CD4-positive, alpha-beta T cell (primary cell): ENCODE data around the gene TDO2. TPM values are rescaled to one million over a fixed set of nuclear protein-coding genes. Genes with fewer than 3 reads are reported as not detected.

ENCODE experiments used
- ATAC-seq: fragments of 200-7000 bp; cut with Tn5 transposase; one replicate; pipeline ENCODE4 v1.10.0; 2022; ENCODE audit warnings: mild to moderate bottlenecking; ENCODE audit not compliant: poor library complexity
- CTCF ChIA-PET: fragments of 350-600 bp; sonication (Branson Sonifier 250); formaldehyde crosslinking; loops from one replicate; lab custom pipeline; 2021; ENCODE audit warnings: antibody characterized with exemption, inconsistent platforms; lab: Charles Lee
- POLR2A ChIA-PET: fragments of 350-600 bp; sonication (Branson Sonifier 250); formaldehyde crosslinking; loops from one replicate; lab custom pipeline; 2021; ENCODE audit warnings: antibody characterized with exemption, inconsistent platforms; lab: Charles Lee
- DNase-seq, 14 experiments: peaks; one replicate each; pipeline ENCODE4 v3.0.0-alpha.2; 2013 to 2020; ENCODE audit warnings: mixed read lengths in 2 of 14
- H3K27ac ChIP-seq, 2 donors: one replicate each; pipeline versions ENCODE4 v1.5.1 to v1.7.0; 2013; ENCODE audit warnings: low read length in 2 of 2, low read depth in 1 of 2, mild to moderate bottlenecking in 1 of 2
- H3K27me3 ChIP-seq, 2 experiments: 1 replicate in 1 of 2; 2 replicates in 1 of 2; pipeline versions ENCODE4 v1.6.1 to v1.7.0; 2013; ENCODE audit warnings: low read length in 2 of 2, control low read depth in 1 of 2, mild to moderate bottlenecking in 1 of 2, moderate library complexity in 1 of 2; ENCODE audit not compliant: insufficient read depth in 2 of 2, control insufficient read depth in 1 of 2
- H3K36me3 ChIP-seq: one replicate; pipeline ENCODE4 v1.6.1; 2013; ENCODE audit warnings: low read length, control low read depth; ENCODE audit not compliant: insufficient read depth
- H3K4me1 ChIP-seq: one replicate; pipeline ENCODE4 v1.6.1; 2013; ENCODE audit warnings: low read length, control low read depth; ENCODE audit not compliant: insufficient read depth
- H3K4me3 ChIP-seq: one replicate; pipeline ENCODE4 v1.5.1; 2013; ENCODE audit warnings: mild to moderate bottlenecking, low read length, moderate library complexity
- H3K9me3 ChIP-seq, 2 experiments: 1 replicate in 1 of 2; 2 replicates in 1 of 2; pipeline versions ENCODE4 v1.6.1 to v1.7.0; 2013; ENCODE audit warnings: low read length in 2 of 2, mild to moderate bottlenecking in 2 of 2, control low read depth in 1 of 2, moderate library complexity in 1 of 2; ENCODE audit not compliant: control insufficient read depth in 1 of 2, insufficient read depth in 1 of 2
- H3K27ac Mint-ChIP-seq: one replicate; pipeline ENCODE4 v1.8.0; 2020; ENCODE audit warnings: mixed read lengths
- H3K27me3 Mint-ChIP-seq: one replicate; pipeline ENCODE4 v1.8.0; 2021; ENCODE audit warnings: mixed read lengths
- H3K36me3 Mint-ChIP-seq: one replicate; pipeline ENCODE4 v1.8.0; 2021; ENCODE audit warnings: low read depth, mixed read lengths
- H3K4me1 Mint-ChIP-seq: one replicate; pipeline ENCODE4 v1.8.0; 2021; ENCODE audit warnings: low read depth, mixed read lengths
- H3K4me3 Mint-ChIP-seq: one replicate; pipeline ENCODE4 v1.8.0; 2020; ENCODE audit warnings: mild to moderate bottlenecking, mixed read lengths
- H3K9me3 Mint-ChIP-seq: one replicate; pipeline ENCODE4 v1.8.0; 2020; ENCODE audit warnings: mixed read lengths
- intact Hi-C, 2 experiments: fragments of 100-400 bp; cut with DNase I in 1 of 2; cut with micrococcal nuclease in 1 of 2; formaldehyde crosslinking; loops; one replicate each; pipeline versions ENCODE4 v1.15.1 to v1.9.0; 2023 to 2025; cut with DNase I, micrococcal nuclease
- total RNA-seq, 174 experiments: library from RNA in 2 of 174; stranded (reverse) in 2 of 174; gene quantifications; one replicate each; pipeline ENCODE4 v1.2.3 and lab custom pipeline; 2021 to 2026
- TF ChIP-seq, protein P1 (sequence below): fragments of 200-600 bp; IDR thresholded peaks from one replicate; pipeline ENCODE4 v1.8.0; 2022; ENCODE audit warnings: antibody characterized with exemption, mild to moderate bottlenecking

TDO2 gene
- total RNA-seq, 2 experiments from 2014 or later: not detected

DNA sequence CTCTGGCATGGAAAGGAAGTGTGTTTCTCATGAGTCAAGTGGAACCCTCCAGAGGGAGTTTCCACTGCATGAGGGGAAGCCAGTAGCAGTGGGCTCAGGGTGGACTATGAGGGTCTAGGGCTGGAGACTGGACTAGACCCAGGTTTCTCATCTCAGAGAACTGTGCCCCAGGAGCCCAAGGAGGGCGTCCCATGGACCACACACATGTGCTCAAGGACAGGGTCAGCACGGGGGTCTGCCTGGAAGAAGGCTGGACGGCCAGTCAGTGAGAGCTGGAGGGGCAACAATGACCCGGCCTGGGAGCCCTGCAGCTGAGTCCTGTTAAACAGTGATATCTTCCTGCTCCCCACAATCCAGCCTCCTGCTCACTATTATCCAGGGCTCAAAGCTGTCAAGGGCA lies 55.9 kb downstream of the TDO2 start:
- TF ChIP-seq, protein P1, sequence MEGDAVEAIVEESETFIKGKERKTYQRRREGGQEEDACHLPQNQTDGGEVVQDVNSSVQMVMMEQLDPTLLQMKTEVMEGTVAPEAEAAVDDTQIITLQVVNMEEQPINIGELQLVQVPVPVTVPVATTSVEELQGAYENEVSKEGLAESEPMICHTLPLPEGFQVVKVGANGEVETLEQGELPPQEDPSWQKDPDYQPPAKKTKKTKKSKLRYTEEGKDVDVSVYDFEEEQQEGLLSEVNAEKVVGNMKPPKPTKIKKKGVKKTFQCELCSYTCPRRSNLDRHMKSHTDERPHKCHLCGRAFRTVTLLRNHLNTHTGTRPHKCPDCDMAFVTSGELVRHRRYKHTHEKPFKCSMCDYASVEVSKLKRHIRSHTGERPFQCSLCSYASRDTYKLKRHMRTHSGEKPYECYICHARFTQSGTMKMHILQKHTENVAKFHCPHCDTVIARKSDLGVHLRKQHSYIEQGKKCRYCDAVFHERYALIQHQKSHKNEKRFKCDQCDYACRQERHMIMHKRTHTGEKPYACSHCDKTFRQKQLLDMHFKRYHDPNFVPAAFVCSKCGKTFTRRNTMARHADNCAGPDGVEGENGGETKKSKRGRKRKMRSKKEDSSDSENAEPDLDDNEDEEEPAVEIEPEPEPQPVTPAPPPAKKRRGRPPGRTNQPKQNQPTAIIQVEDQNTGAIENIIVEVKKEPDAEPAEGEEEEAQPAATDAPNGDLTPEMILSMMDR: no peak
- ChIA-PET POLR2A (no interaction called here), CTCF (no interaction called here)
- Mint-ChIP-seq H3K27ac (no peak overlapping the region), H3K27me3 (peaks cover 21% of the 10 kb centered on the region), H3K4me3 (no peak overlapping the region), H3K36me3 (no peaks in the 10 kb centered on the region), H3K9me3 (no peaks in the 10 kb centered on the region), H3K4me1 (peaks cover 9% of the 10 kb centered on the region)
- H3K27me3 ChIP-seq: no peaks in the 10 kb centered on the region
- H3K36me3 ChIP-seq: no peaks in the 10 kb centered on the region
- no peak for ATAC-seq
- no peak overlapping the region for H3K27ac ChIP-seq
- no peaks in the 10 kb centered on the region for H3K4me1 ChIP-seq
- DNase-seq: no peak
- no peaks in the 10 kb centered on the region for H3K9me3 ChIP-seq
- intact Hi-C loops: loop anchor here (10.0 kb wide), 2 partner anchors 145 to 585 kb away; partner anchors contain the start of gene MAP9 (in 1 of the 2)
- no peak overlapping the region for H3K4me3 ChIP-seq

DNA sequence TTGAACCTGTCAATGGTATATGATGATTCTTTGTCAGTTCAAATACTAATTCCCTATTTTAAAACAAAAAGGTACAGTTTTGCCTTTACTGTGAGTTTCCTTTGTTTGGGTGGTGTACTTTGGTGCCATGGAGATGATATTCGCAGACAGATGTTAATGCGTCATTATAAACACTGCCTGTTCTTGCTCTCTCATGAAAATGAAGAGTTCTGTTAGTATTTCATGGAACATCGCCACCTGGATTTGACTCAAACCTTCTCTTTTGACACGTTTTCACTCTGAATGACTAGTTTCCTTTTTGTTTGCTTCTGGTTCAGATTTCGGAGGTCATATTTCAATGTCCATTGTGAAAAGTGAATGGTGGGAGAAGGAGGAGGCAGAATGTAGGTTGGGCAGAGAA lies 57.0 kb downstream of the TDO2 start:
- Histone ChIP-seq H3K4me1 (no peaks in the 10 kb centered on the region), H3K4me3 (no peak overlapping the region), H3K27me3 (no peaks in the 10 kb centered on the region), H3K27ac (no peak overlapping the region), H3K36me3 (no peaks in the 10 kb centered on the region), H3K9me3 (no peaks in the 10 kb centered on the region)
- Mint-ChIP-seq H3K27me3 (peaks cover 21% of the 10 kb centered on the region), H3K9me3 (no peaks in the 10 kb centered on the region), H3K4me3 (no peak overlapping the region), H3K27ac (no peak overlapping the region), H3K36me3 (no peaks in the 10 kb centered on the region), H3K4me1 (peaks cover 8% of the 10 kb centered on the region)
- no peak for ATAC-seq
- TF ChIP-seq, protein P1: no peak
- DNase-seq: no peak
- intact Hi-C loops: no loop called here
- ChIA-PET CTCF (no interaction called here), POLR2A (no interaction called here)

DNA sequence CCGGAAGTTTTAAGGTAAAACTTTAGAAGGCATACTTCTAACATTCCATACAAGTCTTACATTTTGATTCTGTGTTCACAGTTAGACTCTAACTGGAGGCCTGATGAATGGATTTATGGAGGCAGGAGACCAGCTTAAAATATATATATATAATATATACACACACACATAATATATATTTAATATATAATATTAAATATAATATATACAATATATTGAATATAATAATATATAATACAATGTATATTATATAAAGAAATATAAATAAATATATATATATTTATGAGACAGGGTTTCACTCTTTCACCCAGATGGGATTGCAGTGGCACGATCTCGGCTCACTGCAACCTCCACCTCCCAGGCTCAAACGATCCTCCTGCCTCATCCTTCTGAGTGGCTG lies 58.1 kb downstream of the TDO2 start:
- no peaks in the 10 kb centered on the region for H3K9me3 ChIP-seq
- Mint-ChIP-seq H3K9me3 (no peaks in the 10 kb centered on the region), H3K36me3 (no peaks in the 10 kb centered on the region), H3K4me1 (peaks cover 8% of the 10 kb centered on the region), H3K27me3 (peaks cover 22% of the 10 kb centered on the region), H3K27ac (no peak overlapping the region), H3K4me3 (no peak overlapping the region)
- POLR2A ChIA-PET: no interaction called here
- CTCF ChIA-PET: no interaction called here
- TF ChIP-seq, protein P1: no peak
- no peak overlapping the region for H3K4me3 ChIP-seq
- no peaks in the 10 kb centered on the region for H3K27me3 ChIP-seq
- no peak overlapping the region for H3K27ac ChIP-seq
- no peaks in the 10 kb centered on the region for H3K36me3 ChIP-seq
- intact Hi-C loops: no loop called here
- ATAC-seq: no peak
- DNase-seq: no peak
- H3K4me1 ChIP-seq: no peaks in the 10 kb centered on the region
